Measurements from ENCODE around the gene CPN2. TPM values are rescaled to one million over a fixed set of nuclear protein-coding genes. Genes with fewer than 3 reads are reported as not detected.

Gene CPN2
- total RNA-seq, 1 experiment from 2014 or later = 0.08 TPM

DNA sequence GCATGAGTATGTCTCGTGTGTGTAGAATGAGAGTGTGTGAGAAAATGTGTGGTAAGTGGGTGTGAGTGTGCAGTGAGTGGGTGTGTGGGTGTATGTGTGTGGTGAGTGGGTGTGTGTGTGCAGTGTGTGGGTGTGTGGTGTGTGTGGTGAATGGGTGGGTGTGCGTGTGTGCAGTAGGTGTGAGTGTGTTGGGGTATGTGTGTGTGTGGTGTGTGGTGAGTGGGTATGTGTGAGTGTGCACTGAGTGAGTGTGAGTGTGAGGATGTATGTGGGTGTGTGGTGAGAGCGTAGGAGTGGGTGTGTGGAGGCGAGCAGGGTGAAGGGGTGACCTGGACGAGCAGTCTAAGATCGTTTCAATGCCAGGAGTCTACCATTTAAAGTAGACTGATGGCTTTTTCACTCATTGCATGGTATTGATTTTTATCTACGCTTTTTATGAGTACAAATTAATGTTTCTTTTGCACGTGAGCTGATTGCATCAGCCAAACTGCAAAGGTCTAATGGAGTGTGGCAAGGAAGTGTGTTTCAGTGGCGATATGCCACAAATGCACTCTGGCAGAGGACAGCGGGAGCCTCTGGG lies 1.6 kb upstream of the CPN2 start:
- H3K27ac ChIP-seq (ENCODE audit: low read length) = no peak overlapping the region; the same call in 1 of the 2 replicates
- BruUV-seq (replicated peaks) = no TSS peak
- ChIA-PET CTCF (no interaction called here), POLR2A (no interaction called here)
- H3K27me3 ChIP-seq (ENCODE audit: control insufficient read depth, insufficient read depth, low read length) = no peaks in the 10 kb centered on the region
- DNase-seq (ENCODE audit: low read depth, low spot score) = no peak
- H3K9me3 ChIP-seq (ENCODE audit: control insufficient read depth, insufficient read depth, low read depth, low read length) = no peaks in the 10 kb centered on the region
- TF ChIP-seq TCF7L2 (IDR thresholded peaks at IDR 0.05; ENCODE audit: low read depth, low read length) (no peak), POLR2AphosphoS5 (IDR thresholded peaks at IDR 0.05; ENCODE audit: low read depth, low read length) (no peak), SIN3A (IDR thresholded peaks at IDR 0.05; ENCODE audit: borderline replicate concordance, insufficient read depth, low read depth, low read length) (no peak)
- TF ChIP-seq, protein P1, sequence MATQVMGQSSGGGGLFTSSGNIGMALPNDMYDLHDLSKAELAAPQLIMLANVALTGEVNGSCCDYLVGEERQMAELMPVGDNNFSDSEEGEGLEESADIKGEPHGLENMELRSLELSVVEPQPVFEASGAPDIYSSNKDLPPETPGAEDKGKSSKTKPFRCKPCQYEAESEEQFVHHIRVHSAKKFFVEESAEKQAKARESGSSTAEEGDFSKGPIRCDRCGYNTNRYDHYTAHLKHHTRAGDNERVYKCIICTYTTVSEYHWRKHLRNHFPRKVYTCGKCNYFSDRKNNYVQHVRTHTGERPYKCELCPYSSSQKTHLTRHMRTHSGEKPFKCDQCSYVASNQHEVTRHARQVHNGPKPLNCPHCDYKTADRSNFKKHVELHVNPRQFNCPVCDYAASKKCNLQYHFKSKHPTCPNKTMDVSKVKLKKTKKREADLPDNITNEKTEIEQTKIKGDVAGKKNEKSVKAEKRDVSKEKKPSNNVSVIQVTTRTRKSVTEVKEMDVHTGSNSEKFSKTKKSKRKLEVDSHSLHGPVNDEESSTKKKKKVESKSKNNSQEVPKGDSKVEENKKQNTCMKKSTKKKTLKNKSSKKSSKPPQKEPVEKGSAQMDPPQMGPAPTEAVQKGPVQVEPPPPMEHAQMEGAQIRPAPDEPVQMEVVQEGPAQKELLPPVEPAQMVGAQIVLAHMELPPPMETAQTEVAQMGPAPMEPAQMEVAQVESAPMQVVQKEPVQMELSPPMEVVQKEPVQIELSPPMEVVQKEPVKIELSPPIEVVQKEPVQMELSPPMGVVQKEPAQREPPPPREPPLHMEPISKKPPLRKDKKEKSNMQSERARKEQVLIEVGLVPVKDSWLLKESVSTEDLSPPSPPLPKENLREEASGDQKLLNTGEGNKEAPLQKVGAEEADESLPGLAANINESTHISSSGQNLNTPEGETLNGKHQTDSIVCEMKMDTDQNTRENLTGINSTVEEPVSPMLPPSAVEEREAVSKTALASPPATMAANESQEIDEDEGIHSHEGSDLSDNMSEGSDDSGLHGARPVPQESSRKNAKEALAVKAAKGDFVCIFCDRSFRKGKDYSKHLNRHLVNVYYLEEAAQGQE (IDR thresholded peaks at IDR 0.05; ENCODE audit: insufficient read depth in 1 of 2, low read depth in 2 of 2, low read length in 1 of 2) = no peak
- TF ChIP-seq, protein P2, sequence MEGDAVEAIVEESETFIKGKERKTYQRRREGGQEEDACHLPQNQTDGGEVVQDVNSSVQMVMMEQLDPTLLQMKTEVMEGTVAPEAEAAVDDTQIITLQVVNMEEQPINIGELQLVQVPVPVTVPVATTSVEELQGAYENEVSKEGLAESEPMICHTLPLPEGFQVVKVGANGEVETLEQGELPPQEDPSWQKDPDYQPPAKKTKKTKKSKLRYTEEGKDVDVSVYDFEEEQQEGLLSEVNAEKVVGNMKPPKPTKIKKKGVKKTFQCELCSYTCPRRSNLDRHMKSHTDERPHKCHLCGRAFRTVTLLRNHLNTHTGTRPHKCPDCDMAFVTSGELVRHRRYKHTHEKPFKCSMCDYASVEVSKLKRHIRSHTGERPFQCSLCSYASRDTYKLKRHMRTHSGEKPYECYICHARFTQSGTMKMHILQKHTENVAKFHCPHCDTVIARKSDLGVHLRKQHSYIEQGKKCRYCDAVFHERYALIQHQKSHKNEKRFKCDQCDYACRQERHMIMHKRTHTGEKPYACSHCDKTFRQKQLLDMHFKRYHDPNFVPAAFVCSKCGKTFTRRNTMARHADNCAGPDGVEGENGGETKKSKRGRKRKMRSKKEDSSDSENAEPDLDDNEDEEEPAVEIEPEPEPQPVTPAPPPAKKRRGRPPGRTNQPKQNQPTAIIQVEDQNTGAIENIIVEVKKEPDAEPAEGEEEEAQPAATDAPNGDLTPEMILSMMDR (IDR thresholded peaks at IDR 0.05) = no peak
- in situ Hi-C loops (cut with HindIII; ENCODE audit: low pct_unique_long_range_greater_than_20kb, low sequenced_read_pairs) (no loop called here), intact Hi-C loops (cut with micrococcal nuclease; ENCODE audit: unreplicated experiment) (no loop called here)
- no peak for ATAC-seq
- no peaks in the 10 kb centered on the region for H3K36me3 ChIP-seq (ENCODE audit: control insufficient read depth, insufficient read depth, low read length)
- no peak overlapping the region for H3K4me3 ChIP-seq (ENCODE audit: low read depth in 2 of 2, low read length in 2 of 2)
- peaks cover 11% of the 10 kb centered on the region; the same call in 1 of the 2 replicates for H3K4me1 ChIP-seq (ENCODE audit: control insufficient read depth, insufficient read depth, low read length)

DNA sequence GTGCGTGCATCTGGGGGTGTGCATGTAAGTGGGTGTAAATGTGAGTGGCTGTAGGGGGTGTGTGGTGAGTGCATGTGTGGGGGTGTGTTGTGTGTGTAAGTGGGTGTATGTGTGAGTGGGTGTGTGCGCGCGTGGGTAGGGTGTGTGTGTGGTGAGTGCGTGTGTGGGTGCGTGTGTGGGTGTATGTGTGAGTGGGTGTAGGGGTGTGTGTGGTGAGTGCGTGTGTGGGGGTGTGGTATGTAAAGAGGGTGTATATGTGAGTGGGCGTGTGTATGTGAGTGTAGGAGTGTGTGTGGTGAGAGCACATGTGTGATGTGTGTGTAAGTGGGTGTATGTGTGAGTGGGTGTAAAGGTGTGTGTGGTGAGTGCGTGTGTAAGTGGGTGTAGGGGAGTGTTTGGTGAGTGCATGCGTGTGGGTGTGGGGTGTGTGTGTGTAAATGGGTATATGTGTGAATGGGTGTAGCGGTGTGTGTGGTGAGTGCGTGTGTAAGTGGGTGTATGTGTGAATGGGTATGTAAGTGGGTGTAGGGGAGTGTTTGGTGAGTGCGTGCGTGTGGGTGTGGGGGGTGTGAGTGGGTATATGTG lies 916 bp upstream of the CPN2 start:
- Histone ChIP-seq H3K4me3 (ENCODE audit: low read depth in 2 of 2, low read length in 2 of 2) (no peak overlapping the region), H3K27ac (ENCODE audit: low read length) (no peak overlapping the region), H3K4me1 (ENCODE audit: control insufficient read depth, insufficient read depth, low read length) (peaks cover 11% of the 10 kb centered on the region; the same call in 1 of the 2 replicates), H3K36me3 (ENCODE audit: control insufficient read depth, insufficient read depth, low read length) (no peaks in the 10 kb centered on the region), H3K9me3 (ENCODE audit: control insufficient read depth, insufficient read depth, low read depth, low read length) (no peaks in the 10 kb centered on the region), H3K27me3 (ENCODE audit: control insufficient read depth, insufficient read depth, low read length) (no peaks in the 10 kb centered on the region)
- DNase-seq (ENCODE audit: low read depth, low spot score) (no peak), ATAC-seq (no peak)
- ChIA-PET CTCF (no interaction called here), POLR2A (no interaction called here)
- TF ChIP-seq SIN3A (IDR thresholded peaks at IDR 0.05; ENCODE audit: borderline replicate concordance, insufficient read depth, low read depth, low read length) = no peak
- TF ChIP-seq, protein P1 (IDR thresholded peaks at IDR 0.05; ENCODE audit: insufficient read depth in 1 of 2, low read depth in 2 of 2, low read length in 1 of 2) = no peak
- TF ChIP-seq TCF7L2 (IDR thresholded peaks at IDR 0.05; ENCODE audit: low read depth, low read length) = no peak
- TF ChIP-seq POLR2AphosphoS5 (IDR thresholded peaks at IDR 0.05; ENCODE audit: low read depth, low read length) = no peak
- TF ChIP-seq, protein P2 (IDR thresholded peaks at IDR 0.05) = no peak
- intact Hi-C loops (cut with micrococcal nuclease; ENCODE audit: unreplicated experiment) (no loop called here), in situ Hi-C loops (cut with HindIII; ENCODE audit: low pct_unique_long_range_greater_than_20kb, low sequenced_read_pairs) (no loop called here)
- BruUV-seq (replicated peaks) = no TSS peak

Measured in Panc1 (cell line).